ENCODE results near the gene TLL2. TPM values are rescaled to one million over a fixed set of nuclear protein-coding genes. Genes with fewer than 3 reads are reported as not detected.

The TLL2 gene
- total RNA-seq, 1 experiment from 2014 or later = 0.18 TPM

DNA sequence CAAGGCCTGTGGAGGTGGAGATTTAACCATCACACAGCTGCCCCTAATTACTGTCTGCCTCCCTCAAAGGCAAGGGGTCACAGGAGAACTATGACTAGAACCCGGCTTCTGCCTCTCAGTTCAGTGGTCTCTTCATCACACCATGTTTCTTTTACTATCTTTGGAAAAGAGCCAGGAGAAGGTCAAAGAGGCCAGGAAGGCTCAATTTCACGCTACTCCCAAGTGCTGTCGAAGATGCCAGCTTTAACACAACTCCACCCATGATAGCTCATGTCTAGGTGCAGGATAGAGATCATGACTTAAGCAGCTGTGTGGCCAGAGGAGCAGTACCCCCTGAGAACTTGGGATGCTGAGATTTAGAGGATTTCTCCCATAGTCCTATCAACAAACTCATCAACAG, 94.4 kb downstream of the TLL2 start:
- no peaks in the 10 kb centered on the region for H3K9me3 ChIP-seq (ENCODE audit: low read length)
- H4K20me1 ChIP-seq (ENCODE audit: low read length) = no peaks in the 10 kb centered on the region
- no peaks in the 10 kb centered on the region for H3K79me2 ChIP-seq (ENCODE audit: low read length)
- intact Hi-C loops (cut with micrococcal nuclease) = no loop called here
- DNase-seq (no peak), ATAC-seq (no peak)
- ChIA-PET POLR2A (ENCODE audit: unreplicated experiment) (no interaction called here), CTCF (no interaction called here)
- no peak overlapping the region for H3K4me2 ChIP-seq (ENCODE audit: low read length)
- no peak overlapping the region for H3K9ac ChIP-seq (ENCODE audit: low read length)
- no peak for TF ChIP-seq EZH2phosphoT487 (IDR thresholded peaks at IDR 0.05; ENCODE audit: borderline replicate concordance, low read length)
- TF ChIP-seq, protein P1, sequence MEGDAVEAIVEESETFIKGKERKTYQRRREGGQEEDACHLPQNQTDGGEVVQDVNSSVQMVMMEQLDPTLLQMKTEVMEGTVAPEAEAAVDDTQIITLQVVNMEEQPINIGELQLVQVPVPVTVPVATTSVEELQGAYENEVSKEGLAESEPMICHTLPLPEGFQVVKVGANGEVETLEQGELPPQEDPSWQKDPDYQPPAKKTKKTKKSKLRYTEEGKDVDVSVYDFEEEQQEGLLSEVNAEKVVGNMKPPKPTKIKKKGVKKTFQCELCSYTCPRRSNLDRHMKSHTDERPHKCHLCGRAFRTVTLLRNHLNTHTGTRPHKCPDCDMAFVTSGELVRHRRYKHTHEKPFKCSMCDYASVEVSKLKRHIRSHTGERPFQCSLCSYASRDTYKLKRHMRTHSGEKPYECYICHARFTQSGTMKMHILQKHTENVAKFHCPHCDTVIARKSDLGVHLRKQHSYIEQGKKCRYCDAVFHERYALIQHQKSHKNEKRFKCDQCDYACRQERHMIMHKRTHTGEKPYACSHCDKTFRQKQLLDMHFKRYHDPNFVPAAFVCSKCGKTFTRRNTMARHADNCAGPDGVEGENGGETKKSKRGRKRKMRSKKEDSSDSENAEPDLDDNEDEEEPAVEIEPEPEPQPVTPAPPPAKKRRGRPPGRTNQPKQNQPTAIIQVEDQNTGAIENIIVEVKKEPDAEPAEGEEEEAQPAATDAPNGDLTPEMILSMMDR (conservative IDR thresholded peaks at IDR 0.05; ENCODE audit: low read depth, low read length) = no peak
- no peak for TF ChIP-seq EZH2 (IDR thresholded peaks at IDR 0.05; ENCODE audit: low read length, unreplicated experiment)
- H3F3A ChIP-seq (ENCODE audit: low read length, unreplicated experiment) = no peaks in the 10 kb centered on the region
- H3K27me3 ChIP-seq (ENCODE audit: low read length) = peaks cover 9% of the 10 kb centered on the region
- no peaks in the 10 kb centered on the region for H3K9me2 ChIP-seq (replicated peaks; ENCODE audit: low read length)
- H3K27ac ChIP-seq (ENCODE audit: low read length) = no peak overlapping the region
- peaks cover 17% of the 10 kb centered on the region for H3K4me1 ChIP-seq (ENCODE audit: insufficient read depth, low read length)
- no peak overlapping the region for H2AFZ ChIP-seq (ENCODE audit: low read length)
- H3K36me3 ChIP-seq (ENCODE audit: low read depth, low read length) = no peaks in the 10 kb centered on the region
- H3K4me3 ChIP-seq (ENCODE audit: low read length) = no peak overlapping the region
- no TSS peak for BruUV-seq (replicated peaks)

DNA sequence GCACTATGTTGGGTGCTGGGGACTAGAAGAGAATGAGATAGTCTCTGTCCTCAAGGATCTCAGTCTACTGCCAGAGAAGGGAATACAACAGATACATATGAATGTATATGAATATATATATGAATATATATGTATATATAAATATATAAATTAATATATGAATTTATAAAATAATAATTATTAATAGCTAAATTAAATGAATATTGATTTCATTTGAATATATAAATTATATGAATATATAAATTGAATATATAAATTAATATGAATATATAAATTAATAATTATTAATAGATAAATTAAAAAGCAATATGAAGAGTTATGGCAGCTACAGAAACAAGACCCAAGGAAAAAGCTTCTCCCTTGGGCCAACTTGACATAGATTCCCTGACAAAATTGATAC, 95.1 kb downstream of the TLL2 start:
- intact Hi-C loops (cut with micrococcal nuclease) = no loop called here
- H3K4me3 ChIP-seq (ENCODE audit: low read length) = no peak overlapping the region
- 0 out of 2 replicates have a peak, but pooled peaks cover under 1% of the 10 kb centered on the region for H3K27me3 ChIP-seq (ENCODE audit: low read length)
- ChIA-PET CTCF (no interaction called here), POLR2A (ENCODE audit: unreplicated experiment) (no interaction called here)
- no peak overlapping the region for H3K4me2 ChIP-seq (ENCODE audit: low read length)
- TF ChIP-seq, protein P1 (conservative IDR thresholded peaks at IDR 0.05; ENCODE audit: low read depth, low read length) = no peak
- TF ChIP-seq EZH2 (IDR thresholded peaks at IDR 0.05; ENCODE audit: low read length, unreplicated experiment) = no peak
- TF ChIP-seq EZH2phosphoT487 (IDR thresholded peaks at IDR 0.05; ENCODE audit: borderline replicate concordance, low read length) = no peak
- H4K20me1 ChIP-seq (ENCODE audit: low read length) = no peaks in the 10 kb centered on the region
- H2AFZ ChIP-seq (ENCODE audit: low read length) = no peak overlapping the region
- peaks cover 17% of the 10 kb centered on the region for H3K4me1 ChIP-seq (ENCODE audit: insufficient read depth, low read length)
- no peaks in the 10 kb centered on the region for H3K9me2 ChIP-seq (replicated peaks; ENCODE audit: low read length)
- BruUV-seq (replicated peaks) = no TSS peak
- H3F3A ChIP-seq (ENCODE audit: low read length, unreplicated experiment) = no peaks in the 10 kb centered on the region
- no peaks in the 10 kb centered on the region for H3K9me3 ChIP-seq (ENCODE audit: low read length)
- H3K36me3 ChIP-seq (ENCODE audit: low read depth, low read length) = no peaks in the 10 kb centered on the region
- no peak overlapping the region for H3K27ac ChIP-seq (ENCODE audit: low read length)
- DNase-seq = no peak
- no peaks in the 10 kb centered on the region for H3K79me2 ChIP-seq (ENCODE audit: low read length)
- no peak overlapping the region for H3K9ac ChIP-seq (ENCODE audit: low read length)
- ATAC-seq = no peak

DNA sequence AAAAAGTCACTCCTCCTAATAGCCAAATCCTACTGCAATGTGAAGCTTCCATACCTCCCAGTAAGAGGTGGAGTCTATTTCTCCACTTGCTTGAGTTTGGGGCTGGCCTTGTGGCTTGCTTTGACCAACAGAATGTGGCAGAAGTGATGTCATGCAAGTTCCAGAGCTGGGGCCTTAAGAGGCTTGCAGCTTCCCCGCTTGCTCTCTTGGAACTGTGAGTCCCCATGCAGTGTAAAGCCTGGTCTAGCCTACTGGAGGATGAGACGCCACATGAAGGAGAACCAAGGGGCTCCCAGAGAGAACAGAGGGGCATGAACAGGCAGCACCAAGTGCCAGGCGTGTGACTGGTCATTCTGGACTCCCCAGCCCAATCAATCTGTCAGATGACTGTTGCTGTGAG, 96.3 kb downstream of the TLL2 start:
- POLR2A ChIA-PET (ENCODE audit: unreplicated experiment) = no interaction called here
- peak overlapping the region; percentile 53 for H3K4me2 ChIP-seq (ENCODE audit: low read length)
- ATAC-seq (no peak), DNase-seq (peak; percentile 20)
- no peaks in the 10 kb centered on the region for H4K20me1 ChIP-seq (ENCODE audit: low read length)
- 0 out of 2 replicates have a peak, but pooled peaks cover 8% of the 10 kb centered on the region for H3K27me3 ChIP-seq (ENCODE audit: low read length)
- no peak overlapping the region for H3K4me3 ChIP-seq (ENCODE audit: low read length)
- no peaks in the 10 kb centered on the region for H3K9me2 ChIP-seq (replicated peaks; ENCODE audit: low read length)
- H3K36me3 ChIP-seq (ENCODE audit: low read depth, low read length) = no peaks in the 10 kb centered on the region
- no peak for TF ChIP-seq EZH2 (IDR thresholded peaks at IDR 0.05; ENCODE audit: low read length, unreplicated experiment)
- TF ChIP-seq, protein P1 (conservative IDR thresholded peaks at IDR 0.05; ENCODE audit: low read depth, low read length) = no peak
- no peak for TF ChIP-seq EZH2phosphoT487 (IDR thresholded peaks at IDR 0.05; ENCODE audit: borderline replicate concordance, low read length)
- H3K79me2 ChIP-seq (ENCODE audit: low read length) = no peaks in the 10 kb centered on the region
- CTCF ChIA-PET = no interaction called here
- H3K9ac ChIP-seq (ENCODE audit: low read length) = no peak overlapping the region
- H2AFZ ChIP-seq (ENCODE audit: low read length) = no peak overlapping the region
- BruUV-seq (replicated peaks) = no TSS peak
- intact Hi-C loops (cut with micrococcal nuclease) = no loop called here
- no peak overlapping the region for H3K27ac ChIP-seq (ENCODE audit: low read length)
- no peaks in the 10 kb centered on the region for H3F3A ChIP-seq (ENCODE audit: low read length, unreplicated experiment)
- H3K9me3 ChIP-seq (ENCODE audit: low read length) = no peaks in the 10 kb centered on the region
- peaks cover 17% of the 10 kb centered on the region for H3K4me1 ChIP-seq (ENCODE audit: insufficient read depth, low read length)
